ENCODE measurements around the gene NACC1.

DNA sequence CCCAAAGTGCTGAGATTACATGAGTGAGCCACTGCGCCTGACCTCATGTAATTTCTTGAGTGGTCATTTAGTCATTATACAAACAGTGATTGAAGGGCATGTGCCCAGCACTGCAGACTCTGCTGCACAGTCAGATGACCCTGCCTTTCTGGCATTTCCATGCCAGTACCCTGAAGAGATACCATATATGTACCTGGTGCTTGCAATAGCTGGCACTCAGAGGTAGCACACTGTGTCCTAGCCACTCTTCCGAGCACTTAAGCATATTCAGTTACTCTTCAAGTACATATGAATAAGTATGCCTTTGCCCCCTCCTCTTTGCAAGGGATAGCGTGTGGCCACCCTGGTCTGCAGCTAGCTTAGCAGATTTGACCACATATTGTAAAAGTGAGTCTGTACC is 16.6 kb downstream of the NACC1 start:
- TF ChIP-seq, protein P1, sequence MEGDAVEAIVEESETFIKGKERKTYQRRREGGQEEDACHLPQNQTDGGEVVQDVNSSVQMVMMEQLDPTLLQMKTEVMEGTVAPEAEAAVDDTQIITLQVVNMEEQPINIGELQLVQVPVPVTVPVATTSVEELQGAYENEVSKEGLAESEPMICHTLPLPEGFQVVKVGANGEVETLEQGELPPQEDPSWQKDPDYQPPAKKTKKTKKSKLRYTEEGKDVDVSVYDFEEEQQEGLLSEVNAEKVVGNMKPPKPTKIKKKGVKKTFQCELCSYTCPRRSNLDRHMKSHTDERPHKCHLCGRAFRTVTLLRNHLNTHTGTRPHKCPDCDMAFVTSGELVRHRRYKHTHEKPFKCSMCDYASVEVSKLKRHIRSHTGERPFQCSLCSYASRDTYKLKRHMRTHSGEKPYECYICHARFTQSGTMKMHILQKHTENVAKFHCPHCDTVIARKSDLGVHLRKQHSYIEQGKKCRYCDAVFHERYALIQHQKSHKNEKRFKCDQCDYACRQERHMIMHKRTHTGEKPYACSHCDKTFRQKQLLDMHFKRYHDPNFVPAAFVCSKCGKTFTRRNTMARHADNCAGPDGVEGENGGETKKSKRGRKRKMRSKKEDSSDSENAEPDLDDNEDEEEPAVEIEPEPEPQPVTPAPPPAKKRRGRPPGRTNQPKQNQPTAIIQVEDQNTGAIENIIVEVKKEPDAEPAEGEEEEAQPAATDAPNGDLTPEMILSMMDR (IDR thresholded peaks at IDR 0.05) = no peak
- TF ChIP-seq POLR2A (IDR thresholded peaks at IDR 0.05) = no peak
- TF ChIP-seq EP300 (IDR thresholded peaks at IDR 0.05; ENCODE audit: low read depth) = no peak

All from transverse colon (tissue), 3 donors.